NCI-H510A treated with DMSO at 0.1 percent for 48 hours (cell line): ENCODE data around the gene IFI30.
A peak's percentile ranks its signal among the peaks of the same experiment; 100 is the strongest.
"Not testable (repeated sequence)": the region's sequence is repeated elsewhere in the genome, so short reads cannot be mapped to it uniquely, and the experiment has no call there.

Source experiments
- DNase-seq: peaks from one replicate; lab custom pipeline; 2025; lab: John Stamatoyannopoulos, UW

The IFI30 gene

GRCh38 chr19:18152817-18153555, 20.6 kb upstream of the IFI30 start, which contains the start of gene PIK3R2:
Gene PIK3R2 (plus strand): TSS chr19:18153163. CDS start chr19:18155880, 2,717 bp downstream.
- DNase-seq: peak; percentile 98

DNA sequence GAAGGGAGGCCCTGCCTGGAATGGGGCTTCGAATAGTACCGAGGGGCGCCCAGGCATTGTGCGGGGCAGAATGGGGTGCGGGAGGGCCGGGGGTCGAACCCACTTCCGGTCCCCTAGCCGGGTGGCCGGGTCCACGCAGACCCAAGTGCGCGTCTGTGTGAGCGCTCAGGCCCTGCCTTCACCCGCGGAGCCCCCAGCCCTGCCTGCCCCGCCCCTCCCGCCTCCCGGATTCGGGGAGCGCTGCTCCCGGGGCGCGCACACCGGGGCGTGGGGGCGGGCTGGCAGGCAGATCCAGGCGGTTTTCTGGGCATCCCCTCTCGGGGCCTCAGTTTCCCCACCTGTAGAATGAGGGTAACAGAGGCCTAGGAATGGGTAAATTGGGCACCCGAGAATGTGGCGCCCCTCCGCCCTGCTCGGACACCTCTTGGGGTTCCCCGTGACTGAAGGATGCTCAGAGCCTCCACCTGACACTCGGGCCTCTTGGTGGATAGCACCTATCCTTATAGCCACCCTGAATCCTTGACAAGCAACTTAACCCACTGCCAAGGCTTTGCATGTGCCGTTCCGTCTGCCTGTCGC, 20.0 kb upstream of the IFI30 start:
- DNase-seq: no peak

DNA sequence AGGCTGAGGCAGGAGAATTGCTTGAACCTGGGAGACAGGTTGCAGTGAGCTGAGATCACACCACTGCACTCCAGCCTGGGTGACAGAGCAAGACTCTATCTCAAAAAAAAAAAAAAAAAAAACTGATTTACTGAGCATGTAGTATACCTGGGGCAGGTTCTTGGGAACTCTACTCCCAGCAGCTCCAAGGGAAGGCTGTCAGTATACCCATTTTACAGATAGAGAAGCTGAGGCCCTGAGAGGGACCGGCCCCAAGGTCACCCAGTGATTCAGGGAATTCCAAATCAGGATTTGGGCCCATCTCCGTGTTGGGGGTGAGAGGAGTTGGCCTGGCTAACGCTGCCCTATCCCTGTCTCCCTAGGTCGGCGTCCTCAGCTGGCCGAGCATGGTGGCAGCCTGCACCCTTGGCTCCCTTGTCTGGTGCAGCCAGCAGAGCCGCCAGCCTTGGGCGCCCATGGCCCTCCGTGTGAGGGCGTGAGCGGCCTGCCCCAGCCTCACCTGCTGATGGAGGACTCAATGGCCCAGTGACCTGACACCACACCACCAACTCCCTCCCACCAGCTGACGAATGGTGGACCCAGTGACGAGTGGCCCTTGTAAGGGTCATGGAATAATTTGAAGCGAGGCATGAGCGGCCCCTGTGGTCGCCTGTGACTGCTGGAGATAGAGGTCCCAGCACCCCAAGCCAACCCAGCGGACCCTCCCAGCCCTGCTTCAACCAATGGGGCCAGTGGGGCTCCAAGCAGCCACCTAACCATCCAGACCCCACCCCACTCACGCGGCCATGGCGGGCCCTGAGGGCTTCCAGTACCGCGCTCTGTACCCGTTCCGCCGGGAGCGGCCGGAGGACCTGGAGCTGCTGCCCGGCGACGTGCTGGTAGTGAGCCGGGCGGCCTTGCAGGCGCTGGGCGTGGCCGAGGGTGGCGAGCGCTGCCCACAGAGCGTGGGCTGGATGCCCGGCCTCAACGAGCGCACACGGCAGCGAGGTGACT, 18.2 kb upstream of the IFI30 start:
- DNase-seq: no peak

- DNase-seq: no peak
Observed at GRCh38 chr19:18156268-18156667, 17.3 kb upstream of the IFI30 start.

GRCh38 chr19:18156841-18157464, 16.7 kb upstream of the IFI30 start:
- peak; percentile 72 for DNase-seq

DNA sequence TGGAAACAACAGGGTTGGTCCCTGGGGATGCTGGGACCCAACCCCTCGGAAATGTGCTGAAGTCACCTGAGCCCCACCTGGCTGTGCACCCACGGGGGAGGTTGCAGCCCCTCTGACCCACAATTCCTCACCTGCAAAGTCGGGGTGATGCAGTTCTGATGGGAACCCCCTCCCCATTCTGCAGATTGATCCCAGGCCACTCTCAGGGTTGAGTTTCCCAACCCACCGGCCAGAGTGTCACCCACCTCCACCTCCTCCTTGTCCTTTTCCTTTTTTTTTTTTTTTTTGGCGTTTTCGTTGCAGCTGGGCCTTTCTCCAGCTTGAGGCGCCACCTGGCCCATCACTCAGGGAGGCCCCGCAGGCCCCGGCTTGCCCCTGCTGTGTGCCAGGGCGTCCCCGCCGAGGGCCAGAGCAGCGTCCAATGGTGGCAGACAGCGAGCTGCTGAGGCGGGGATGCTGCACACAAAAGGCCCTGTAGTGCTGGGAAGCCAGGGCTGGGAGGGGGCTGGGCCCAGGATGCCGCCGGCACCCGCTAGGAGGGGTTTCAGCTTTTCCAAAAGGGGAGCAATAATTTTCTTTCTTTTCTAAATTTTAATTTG, 16.0 kb upstream of the IFI30 start:
- peak; percentile 62 for DNase-seq

DNA sequence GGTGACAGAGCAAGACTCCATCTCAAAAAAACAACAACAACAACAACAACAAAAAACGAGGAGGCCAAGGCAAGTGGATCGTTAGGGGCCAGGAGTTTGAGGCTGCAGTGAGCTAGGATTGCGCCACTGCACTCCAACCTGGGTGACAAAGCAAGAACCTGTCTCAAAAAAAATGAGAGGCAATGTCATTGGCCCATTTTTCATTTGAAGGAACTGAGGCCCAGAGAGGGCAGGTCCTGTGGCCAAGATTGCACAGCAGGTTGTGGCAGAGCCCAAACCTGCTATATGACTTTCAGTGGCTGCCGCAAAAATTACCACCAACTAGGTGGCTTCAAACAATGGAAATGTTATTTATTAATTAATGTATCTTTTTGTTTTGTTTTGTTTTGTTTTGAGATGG, 15.1 kb upstream of the IFI30 start:
- no peak for DNase-seq

GRCh38 chr19:18159059-18159616, 14.5 kb upstream of the IFI30 start:
- DNase-seq: not testable (repeated sequence)

DNA sequence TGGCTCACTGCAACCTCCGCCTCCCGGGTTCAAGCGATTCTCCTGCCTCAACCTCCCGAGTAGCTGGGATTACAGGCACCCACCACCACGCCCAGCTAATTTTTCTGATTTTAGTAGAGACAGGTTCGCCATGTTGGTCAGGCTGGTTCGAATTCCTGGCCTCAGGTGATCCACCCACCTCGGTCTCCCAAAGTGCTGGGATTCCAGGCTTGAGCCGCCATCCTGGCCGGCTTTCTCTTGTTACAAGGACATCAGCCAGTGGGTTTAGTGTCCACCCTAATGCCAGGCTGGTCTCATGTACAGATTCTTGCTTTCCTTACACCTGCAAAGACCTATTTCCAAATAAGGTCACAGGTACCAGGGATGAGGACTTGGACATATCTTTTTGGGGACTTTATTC, 13.8 kb upstream of the IFI30 start:
- no peak for DNase-seq

- DNase-seq: no peak
Observed at GRCh38 chr19:18160493-18160970, 13.1 kb upstream of the IFI30 start.

DNA sequence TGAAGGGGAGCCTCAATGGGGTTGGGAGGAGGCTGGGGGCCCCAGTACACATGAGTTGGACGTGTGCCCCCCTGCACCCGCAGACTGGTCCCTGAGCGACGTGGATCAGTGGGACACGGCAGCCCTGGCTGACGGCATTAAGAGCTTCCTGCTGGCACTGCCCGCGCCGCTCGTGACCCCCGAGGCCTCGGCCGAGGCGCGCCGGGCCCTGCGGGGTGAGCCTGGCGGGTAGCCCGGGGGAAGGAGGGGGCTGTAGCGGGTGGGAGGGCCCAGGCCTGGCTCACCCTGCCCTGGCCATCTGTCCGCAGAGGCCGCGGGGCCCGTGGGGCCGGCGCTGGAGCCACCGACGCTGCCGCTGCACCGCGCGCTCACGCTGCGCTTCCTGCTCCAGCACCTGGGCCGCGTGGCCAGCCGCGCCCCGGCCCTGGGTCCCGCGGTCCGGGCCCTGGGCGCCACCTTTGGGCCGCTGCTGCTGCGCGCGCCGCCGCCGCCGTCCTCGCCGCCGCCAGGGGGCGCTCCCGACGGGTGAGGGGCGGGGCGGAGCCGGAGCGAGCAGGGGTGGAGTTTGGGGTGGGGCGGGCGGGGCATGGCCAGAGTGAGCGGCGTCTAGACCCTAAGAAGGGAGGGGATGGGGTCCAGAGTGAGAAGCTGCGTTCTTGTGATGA, 12.5 kb upstream of the IFI30 start:
- DNase-seq: no peak

- DNase-seq: no peak
Observed at GRCh38 chr19:18161636-18162002, 12.0 kb upstream of the IFI30 start.

GRCh38 chr19:18164072-18164471, 9.5 kb upstream of the IFI30 start:
- no peak for DNase-seq

DNA sequence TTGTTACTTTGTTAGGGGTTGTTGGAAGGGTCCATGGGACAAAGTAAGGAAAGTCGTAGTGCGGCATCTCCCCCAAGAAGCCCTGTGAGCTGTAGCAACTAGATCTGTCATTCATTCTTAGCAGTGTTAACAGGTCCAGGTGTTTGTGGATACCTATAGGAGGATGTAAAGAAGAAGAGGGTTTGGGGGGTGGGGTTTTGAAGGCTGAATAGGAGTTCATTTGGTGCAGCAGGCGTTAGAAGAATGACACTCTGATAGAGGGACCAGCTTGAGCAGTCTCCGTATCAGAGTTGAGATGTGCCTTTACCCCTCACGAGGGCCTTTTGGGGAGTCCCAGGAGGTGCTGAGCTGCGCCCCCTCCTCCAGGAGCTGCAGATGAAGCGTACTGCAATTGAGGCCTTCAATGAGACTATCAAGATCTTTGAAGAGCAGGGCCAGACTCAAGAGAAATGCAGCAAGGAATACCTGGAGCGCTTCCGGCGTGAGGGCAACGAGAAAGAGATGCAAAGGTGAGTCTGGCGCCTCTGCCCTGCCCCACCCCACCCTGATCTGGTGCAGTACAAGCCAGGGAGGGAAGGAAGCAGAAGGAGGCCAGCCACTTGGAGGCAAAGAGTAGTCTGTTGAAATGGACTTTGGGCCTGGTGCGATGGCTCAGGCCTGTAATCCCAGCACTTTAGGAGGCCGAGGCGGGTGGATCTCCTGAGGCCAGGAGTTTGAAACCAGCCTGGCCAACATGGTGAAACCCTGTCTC, 7.6 kb upstream of the IFI30 start:
- DNase-seq: no peak

GRCh38 chr19:18167011-18167410, 6.6 kb upstream of the IFI30 start:
- no peak for DNase-seq

GRCh38 chr19:18167975-18168645, 5.5 kb upstream of the IFI30 start:
- DNase-seq: peak; percentile 12

DNA sequence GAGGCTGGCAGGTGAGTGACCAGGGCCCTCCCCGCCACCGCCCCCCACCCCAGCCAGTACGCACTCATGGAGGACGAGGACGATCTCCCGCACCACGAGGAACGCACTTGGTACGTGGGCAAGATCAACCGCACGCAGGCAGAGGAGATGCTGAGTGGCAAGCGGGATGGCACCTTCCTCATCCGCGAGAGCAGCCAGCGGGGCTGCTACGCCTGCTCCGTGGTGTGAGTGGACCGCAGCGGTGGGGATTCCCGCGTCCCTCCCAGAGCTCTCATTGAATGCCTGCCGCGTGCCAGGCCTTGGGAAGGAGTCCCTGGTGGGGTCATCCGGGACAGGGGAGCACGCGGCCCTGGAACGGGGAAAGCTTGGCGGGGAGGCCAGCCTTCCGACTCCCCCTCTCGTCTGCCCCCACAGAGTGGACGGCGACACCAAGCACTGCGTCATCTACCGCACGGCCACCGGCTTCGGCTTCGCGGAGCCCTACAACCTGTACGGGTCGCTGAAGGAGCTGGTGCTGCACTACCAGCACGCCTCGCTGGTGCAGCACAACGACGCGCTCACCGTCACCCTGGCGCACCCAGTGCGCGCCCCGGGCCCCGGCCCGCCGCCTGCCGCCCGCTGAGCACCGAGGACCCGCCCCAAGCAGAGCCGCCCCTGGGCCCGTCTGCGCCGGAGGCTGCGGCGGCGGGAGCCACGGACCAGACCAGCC, 4.8 kb upstream of the IFI30 start:
- no peak for DNase-seq

GRCh38 chr19:18170714-18171255, 2.8 kb upstream of the IFI30 start:
- DNase-seq: no peak
